GM21447 (cell line): ENCODE results near the gene FBP1.
"Not testable (repeated sequence)": the region's sequence is repeated elsewhere in the genome, so short reads cannot be mapped to it uniquely, and the experiment has no call there.

Experiments used
- ATAC-seq: cut with Tn5 transposase; IDR thresholded peaks from one replicate; pipeline ENCODE4 v1.9.1; 2021; ENCODE audit not compliant: unreplicated experiment

The FBP1 gene

GRCh38 chr9:94581728-94582127 lies 57.6 kb downstream of the FBP1 start:
- ATAC-seq = no peak

GRCh38 chr9:94577571-94577970 lies 61.7 kb downstream of the FBP1 start:
- no peak for ATAC-seq

- ATAC-seq = no peak
These were observed 62.3 kb downstream of the FBP1 start for GRCh38 chr9:94577036-94577435.

GRCh38 chr9:94576131-94576530 lies 63.2 kb downstream of the FBP1 start:
- no peak for ATAC-seq

- ATAC-seq = no peak
These were observed 70.2 kb downstream of the FBP1 start for GRCh38 chr9:94568972-94569712.

GRCh38 chr9:94568250-94568889 lies 70.9 kb downstream of the FBP1 start:
- no peak for ATAC-seq

GRCh38 chr9:94567271-94567670 lies 72.0 kb downstream of the FBP1 start:
- no peak for ATAC-seq

- ATAC-seq = no peak
These were observed 72.8 kb downstream of the FBP1 start for GRCh38 chr9:94566550-94566949.

- ATAC-seq = not testable (repeated sequence)
These were observed 75.0 kb downstream of the FBP1 start for GRCh38 chr9:94564279-94564678.

GRCh38 chr9:94563548-94563947 lies 75.8 kb downstream of the FBP1 start:
- ATAC-seq = no peak

GRCh38 chr9:94560237-94560636 lies 79.1 kb downstream of the FBP1 start:
- ATAC-seq = no peak

GRCh38 chr9:94557376-94557775 lies 81.9 kb downstream of the FBP1 start:
- ATAC-seq = no peak

GRCh38 chr9:94554439-94555331 lies 84.6 kb downstream of the FBP1 start, which contains the start of gene PCAT7:
Gene PCAT7 (plus strand): TSS chr9:94555083.
- ATAC-seq = no peak

GRCh38 chr9:94554078-94554438 lies 85.3 kb downstream of the FBP1 start:
- no peak for ATAC-seq
